ENCODE data around the gene ZFPL1. TPM values are rescaled to one million over a fixed set of nuclear protein-coding genes. Genes with fewer than 3 reads are reported as not detected.

ZFPL1 gene
- total RNA-seq, 1 experiment from 2014 or later = 40.5 TPM

DNA sequence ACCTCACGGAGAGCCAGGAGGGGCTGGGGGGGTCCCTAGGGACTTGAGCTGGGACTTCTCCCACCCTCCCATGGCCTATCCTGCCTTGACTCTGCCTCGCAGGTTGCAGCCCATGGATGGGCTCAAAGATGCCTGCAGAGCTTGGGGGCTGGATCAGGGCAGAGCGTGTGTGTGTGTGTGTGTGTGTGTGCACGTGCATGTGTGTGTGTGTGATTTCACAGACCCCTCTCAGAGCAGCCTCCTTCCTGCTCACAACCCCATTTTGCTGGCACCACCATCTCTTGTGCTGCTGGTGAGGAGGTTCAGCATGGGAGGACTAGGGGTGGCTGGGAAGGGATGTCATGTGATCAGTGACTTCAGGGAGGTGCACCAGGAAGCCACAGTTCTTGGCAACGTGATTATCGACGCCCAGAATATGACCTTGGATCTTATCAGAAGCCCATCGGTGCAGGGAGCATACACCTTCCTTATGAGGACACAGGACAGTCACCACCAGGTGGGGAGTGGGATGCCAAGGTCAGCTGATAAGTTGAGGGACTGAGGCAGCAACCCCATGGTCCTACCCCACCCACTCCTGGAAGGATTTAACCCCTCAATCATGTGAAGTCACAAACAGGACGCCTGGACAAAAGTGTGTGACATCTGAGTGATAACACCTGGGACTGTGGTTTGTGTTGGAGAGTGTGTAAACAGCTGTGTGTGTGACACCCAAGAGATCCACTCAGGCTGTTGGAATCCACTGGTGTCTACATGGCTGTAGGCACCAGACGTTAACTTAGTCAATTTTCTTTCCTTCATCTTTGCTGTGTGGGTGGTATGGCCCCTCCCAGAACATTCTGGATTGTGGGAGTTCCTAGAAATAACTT, 23.8 kb upstream of the ZFPL1 start:
- no peak for DNase-seq (ENCODE audit: low spot score)

- no peak for DNase-seq (ENCODE audit: low spot score)
Measured at GRCh38 chr11:65060913-65061408, 23.1 kb upstream of the ZFPL1 start.

GRCh38 chr11:65063532-65063931, 20.5 kb upstream of the ZFPL1 start:
- no peak for DNase-seq (ENCODE audit: low spot score)

- no peak for DNase-seq (ENCODE audit: low spot score)
Measured at GRCh38 chr11:65064847-65065240, 19.2 kb upstream of the ZFPL1 start.

- no peak for DNase-seq (ENCODE audit: low spot score)
Measured at GRCh38 chr11:65065851-65066250, 18.2 kb upstream of the ZFPL1 start.

GRCh38 chr11:65066315-65066714, 17.7 kb upstream of the ZFPL1 start:
- no peak for DNase-seq (ENCODE audit: low spot score)

DNA sequence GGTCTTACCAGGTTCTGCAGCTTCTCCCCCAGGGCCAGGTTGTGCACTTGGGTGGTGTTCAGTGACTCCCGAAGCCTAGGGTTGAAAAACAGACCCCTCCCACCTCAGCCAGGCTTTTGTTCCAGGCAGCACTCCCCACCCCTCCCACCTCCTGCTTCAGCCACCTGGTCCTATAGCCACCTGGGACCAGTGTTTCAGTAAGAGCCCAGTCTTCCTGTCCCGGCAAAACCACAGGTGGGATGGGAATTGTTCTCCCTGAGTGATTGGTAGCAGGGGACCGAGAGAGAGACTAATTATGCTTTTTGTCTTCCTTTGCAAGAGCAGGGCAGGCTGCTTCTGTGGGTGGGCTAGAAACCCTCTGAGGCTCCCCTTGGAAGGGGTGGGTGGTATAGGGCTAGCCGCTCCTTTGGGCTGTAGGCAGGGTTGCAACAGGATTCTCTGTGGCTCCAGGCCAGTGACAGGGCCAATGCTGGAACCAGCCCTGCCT, 17.2 kb upstream of the ZFPL1 start:
- DNase-seq (ENCODE audit: low spot score) = no peak

DNA sequence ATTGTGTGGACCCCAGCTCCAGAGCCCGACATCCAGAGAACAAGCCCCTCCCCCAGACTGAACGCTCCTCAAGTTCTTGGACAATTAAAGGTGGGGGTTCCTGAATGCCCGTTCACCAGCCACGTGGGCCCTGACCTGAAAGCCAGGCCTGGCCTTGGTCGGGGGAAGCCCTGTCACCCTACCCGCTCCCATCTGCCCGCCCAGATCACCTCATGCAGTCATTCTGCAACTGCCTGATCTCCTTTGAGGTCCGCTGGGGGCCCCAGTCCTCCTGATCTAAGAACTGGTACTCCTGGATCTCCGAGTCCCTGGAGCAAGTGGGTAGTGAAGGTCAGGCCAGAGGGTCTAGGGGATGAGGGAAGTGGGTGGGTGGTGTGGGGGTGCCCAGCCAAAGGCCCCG, 16.6 kb upstream of the ZFPL1 start:
- DNase-seq (ENCODE audit: low spot score) = no peak

- DNase-seq (ENCODE audit: low spot score) = no peak
Measured at GRCh38 chr11:65069217-65069616, 14.8 kb upstream of the ZFPL1 start.

DNA sequence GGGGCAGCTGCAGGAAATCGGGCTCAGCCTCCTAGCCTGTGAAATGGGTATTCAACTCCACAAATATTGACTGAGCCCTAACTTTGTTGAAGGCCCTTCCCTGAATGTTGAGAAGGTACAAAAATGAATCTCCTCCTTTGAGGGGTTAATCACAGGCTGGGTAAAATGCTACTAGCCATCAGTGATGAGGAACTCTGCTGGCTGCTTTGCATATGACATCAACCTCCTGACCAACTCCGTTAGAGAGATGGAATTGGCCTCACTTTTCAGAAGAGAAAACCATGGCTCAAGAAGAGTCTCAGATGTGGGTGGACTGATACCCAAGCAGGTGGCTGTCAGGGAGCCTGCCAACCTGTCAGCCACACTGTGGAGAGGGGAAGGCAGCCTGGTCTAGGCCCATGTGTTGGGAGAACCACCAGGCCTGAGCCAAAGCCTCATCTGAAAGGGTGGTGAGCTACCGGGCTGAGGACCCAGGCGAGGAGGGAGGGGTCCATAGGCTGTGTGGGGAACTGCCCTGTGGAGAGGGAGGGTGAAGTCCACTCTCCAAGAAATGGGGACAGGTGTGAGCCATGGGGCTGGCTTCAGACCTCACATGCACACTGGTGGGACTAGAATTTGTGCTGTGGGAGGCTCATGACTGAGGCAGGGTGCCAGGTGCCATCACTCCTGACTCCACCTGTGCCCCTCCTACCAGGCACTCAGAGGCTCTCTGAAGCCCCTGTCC, 12.0 kb upstream of the ZFPL1 start:
- no peak for DNase-seq (ENCODE audit: low spot score)

DNA sequence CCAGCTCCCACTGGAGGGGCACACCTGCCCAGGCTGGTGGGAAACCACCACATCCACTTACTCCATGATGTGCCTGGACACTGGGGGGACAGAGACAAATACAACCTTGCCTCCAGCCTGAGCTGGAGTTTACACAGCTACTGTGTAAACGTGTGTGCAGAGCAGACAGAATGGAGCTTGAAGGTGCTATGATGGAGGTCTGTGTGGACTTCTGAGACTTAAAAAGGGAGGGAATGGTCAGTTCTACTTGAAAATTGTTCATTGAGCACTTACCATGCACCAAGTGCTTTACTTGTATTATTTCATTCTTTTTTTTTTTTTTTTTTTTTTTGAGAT, 11.4 kb upstream of the ZFPL1 start:
- DNase-seq (ENCODE audit: low spot score) = no peak

DNA sequence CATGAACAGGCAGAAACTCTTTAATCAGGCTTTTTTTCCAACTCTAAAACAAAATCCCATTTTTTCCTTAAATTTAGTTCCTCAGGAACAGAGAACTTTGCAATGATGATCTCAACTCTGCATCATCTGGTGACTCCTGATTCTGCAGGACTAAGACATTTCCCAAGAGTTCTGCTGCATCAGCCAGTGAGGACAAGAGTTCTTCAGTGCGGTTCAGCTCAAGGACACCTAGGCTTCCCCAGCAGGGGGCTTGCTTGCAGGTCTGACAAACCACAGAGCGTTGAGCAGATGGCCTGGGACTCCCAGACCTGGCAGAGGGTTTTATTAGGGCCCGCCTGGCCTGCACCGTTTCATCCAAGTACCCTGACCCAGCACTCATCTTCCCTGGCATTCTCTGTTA, 6.6 kb upstream of the ZFPL1 start:
- DNase-seq (ENCODE audit: low spot score) = no peak

- DNase-seq (ENCODE audit: low spot score) = no peak
Measured at GRCh38 chr11:65078151-65078550, 5.9 kb upstream of the ZFPL1 start.

DNA sequence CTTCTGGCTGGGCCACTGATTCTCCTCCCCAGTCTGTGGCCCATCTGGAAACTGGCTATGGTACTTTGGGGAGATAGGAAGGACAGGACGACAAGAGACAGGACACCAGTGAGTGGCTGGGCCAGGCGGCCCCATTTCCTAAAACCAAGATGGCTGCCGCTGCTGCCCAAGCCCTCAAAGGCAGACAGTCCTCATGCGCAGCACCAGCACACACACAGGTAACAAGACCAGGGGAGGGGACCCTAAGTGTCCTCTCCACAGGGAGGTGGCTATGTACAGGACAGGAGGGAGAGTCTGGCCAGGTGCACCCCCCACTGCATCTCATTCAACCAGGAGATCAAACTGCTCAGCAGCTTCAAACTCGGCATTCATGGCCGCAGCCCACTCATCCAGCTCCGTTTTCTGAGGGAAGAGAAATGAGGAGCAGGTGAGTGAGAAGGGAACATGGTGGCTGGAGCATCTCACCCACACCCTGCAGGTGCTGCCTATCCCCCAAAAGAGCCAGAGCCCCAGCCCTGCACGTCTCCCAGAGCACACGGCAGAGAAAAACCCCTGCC, 5.2 kb upstream of the ZFPL1 start:
- no peak for DNase-seq (ENCODE audit: low spot score)

DNA sequence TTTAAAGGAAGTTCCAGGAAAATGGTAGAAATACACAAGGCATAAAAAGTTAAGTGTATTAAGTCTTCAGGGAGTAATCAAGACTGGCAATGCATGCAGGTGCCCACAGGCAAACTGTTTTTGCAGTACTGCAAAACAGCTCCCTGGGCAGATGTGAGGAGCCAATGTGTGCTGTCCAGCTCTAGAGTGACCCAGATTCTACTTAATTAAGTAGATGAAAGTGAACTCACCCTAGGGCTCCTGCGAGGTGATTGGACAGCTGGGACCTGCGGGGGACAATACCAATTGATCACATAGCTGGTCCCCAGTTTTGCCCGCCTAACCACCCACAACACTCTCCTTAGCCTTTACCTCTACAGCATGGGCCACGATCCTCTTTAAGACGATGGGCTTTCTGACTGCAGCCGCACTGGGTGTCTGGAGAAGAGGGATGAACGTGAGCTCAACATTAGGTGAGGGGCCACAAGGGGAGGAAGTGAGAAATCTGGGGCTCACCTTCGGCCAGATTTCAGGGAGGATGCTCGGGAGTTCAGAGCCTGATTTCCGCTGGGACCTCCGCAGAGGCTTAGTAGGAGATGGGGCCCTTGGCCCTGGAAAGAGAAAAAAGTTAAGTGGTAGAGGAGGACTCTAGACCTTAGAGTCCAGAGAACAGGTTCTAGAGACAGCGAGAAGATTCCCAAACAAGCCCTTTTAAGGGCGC, 738 bp upstream of the ZFPL1 start:
- DNase-seq (ENCODE audit: low spot score) = no peak

DNA sequence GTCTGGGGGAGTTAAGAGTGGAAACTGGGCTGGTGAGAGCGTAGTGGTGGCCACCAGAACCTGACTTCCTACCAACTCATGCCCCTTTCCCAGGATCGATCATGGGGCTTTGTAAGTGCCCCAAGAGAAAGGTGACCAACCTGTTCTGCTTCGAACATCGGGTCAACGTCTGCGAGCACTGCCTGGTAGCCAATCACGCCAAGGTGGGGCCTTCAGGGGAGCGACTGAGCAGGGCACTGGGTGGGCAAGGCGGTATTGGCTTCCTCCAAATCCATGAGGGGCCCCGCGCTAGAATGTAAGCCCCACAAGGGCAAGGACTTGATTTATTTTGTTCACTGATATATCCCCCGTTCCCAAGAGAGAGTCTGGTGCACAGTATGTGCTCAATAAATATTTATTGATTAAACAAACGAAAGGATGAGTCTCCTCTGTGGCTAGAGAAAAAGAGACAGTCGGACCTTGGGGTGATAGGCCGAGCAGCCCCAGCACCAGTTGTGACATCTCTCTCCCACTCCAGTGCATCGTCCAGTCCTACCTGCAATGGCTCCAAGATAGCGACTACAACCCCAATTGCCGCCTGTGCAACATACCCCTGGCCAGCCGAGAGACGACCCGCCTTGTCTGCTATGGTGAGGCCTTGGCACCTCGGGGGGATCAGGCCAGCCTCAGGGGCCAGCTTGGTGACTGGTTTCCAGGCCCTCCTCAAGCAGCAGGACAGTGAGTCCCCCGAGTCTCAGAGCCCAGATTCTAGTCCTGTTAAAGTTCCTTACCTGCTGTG, 765 bp downstream of the ZFPL1 start:
- no peak for DNase-seq (ENCODE audit: low spot score)

DNA sequence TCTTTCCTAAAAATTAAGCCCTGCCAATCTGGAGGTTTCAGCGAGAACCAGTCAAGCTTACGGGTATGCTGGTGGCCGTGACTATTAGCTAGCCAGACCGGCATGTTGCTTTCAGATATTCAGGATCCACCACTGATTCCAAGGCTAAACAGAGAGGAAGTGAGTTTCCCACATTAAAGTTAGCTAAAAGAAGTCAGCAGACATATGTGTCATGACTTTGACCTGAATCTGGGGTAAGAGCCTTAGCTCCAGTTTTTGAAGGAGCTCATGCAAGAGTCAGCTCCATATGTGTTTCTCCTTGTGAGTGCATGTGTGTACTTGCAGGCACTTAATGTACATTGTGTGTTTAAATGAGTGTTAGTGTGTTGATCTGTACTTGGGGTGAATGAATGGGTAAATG, 1.4 kb downstream of the ZFPL1 start:
- DNase-seq (ENCODE audit: low spot score) = no peak

- no peak for DNase-seq (ENCODE audit: low spot score)
Measured at GRCh38 chr11:65086809-65087208, 2.8 kb downstream of the ZFPL1 start.

DNA sequence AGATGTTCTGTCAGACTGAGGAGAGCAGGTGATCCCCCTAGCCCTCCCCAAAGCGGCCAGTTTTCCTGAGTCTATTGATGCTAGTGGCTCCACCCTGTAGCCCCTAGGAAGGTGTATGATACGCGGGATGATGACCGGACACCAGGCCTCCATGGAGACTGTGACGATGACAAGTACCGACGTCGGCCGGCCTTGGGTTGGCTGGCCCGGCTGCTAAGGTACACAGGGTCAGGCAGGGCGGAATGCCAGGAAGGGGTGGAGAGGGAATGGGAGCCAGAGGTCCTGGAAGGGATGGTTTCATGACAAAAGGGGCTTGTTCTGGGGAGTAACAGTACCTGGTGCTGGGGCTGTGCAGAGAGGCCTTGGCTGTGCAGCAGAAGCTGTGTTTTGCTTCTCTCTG, 3.2 kb downstream of the ZFPL1 start:
- DNase-seq (ENCODE audit: low spot score) = no peak

DNA sequence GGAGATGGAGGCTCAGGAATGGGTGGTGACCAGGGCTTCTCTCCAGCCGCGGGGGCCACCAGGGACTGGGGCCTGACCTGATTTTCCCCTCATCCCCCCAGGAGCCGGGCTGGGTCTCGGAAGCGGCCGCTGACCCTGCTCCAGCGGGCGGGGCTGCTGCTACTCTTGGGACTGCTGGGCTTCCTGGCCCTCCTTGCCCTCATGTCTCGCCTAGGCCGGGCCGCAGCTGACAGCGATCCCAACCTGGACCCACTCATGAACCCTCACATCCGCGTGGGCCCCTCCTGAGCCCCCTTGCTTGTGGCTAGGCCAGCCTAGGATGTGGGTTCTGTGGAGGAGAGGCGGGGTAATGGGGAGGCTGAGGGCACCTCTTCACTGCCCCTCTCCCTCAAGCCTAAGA, 3.8 kb downstream of the ZFPL1 start:
- no peak for DNase-seq (ENCODE audit: low spot score)

DNA sequence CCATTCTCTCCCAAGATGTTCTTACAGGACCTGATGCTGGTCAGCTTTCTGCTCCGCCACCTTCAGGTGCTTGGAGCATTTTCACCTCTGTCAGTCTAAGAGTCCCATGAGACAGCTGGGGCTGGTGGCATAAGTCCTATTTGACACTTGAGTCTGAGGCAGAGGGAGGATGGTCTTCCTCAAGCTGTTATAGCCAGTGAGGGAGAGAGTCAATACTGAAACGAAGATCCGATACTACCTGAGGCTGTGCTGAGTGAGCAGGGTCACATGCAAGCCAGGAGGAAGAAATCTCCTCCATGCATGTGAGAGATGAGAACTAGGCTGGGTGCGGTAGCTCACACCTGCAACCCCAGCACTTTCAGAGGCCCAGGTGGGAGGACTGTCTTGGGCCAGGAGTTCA, 5.6 kb downstream of the ZFPL1 start:
- no peak for DNase-seq (ENCODE audit: low spot score)
